IPS-15b (cell line): ENCODE data around the gene TBCK.

Source experiments
- H3K27me3 ChIP-seq: one replicate; pipeline ENCODE4 v1.6.1; 2013; ENCODE audit warnings: low read length; ENCODE audit not compliant: control insufficient read depth, insufficient read depth
- H3K36me3 ChIP-seq: one replicate; pipeline ENCODE4 v1.6.1; 2013; ENCODE audit warnings: low read length; ENCODE audit not compliant: control insufficient read depth, insufficient read depth
- H3K4me1 ChIP-seq: one replicate; pipeline ENCODE4 v1.6.1; 2013; ENCODE audit warnings: mild to moderate bottlenecking, low read length; ENCODE audit not compliant: control insufficient read depth, insufficient read depth
- H3K4me3 ChIP-seq: one replicate; pipeline ENCODE4 v1.5.1; 2013; ENCODE audit warnings: low read depth, low read length
- H3K9ac ChIP-seq: one replicate; pipeline ENCODE4 v1.6.1; 2013; ENCODE audit warnings: low read depth, mild to moderate bottlenecking, low read length
- H3K9me3 ChIP-seq: one replicate; pipeline ENCODE4 v1.6.1; 2013; ENCODE audit warnings: mild to moderate bottlenecking, low read length; ENCODE audit not compliant: control insufficient read depth, insufficient read depth

Gene TBCK

GRCh38 chr4:106277140-106277675 lies 38.8 kb downstream of the TBCK start:
- H3K9ac ChIP-seq: no peak overlapping the region
- H3K36me3 ChIP-seq: no peaks in the 10 kb centered on the region
- no peaks in the 10 kb centered on the region for H3K27me3 ChIP-seq
- H3K4me1 ChIP-seq: peaks cover 4% of the 10 kb centered on the region
- H3K9me3 ChIP-seq: no peaks in the 10 kb centered on the region
- H3K4me3 ChIP-seq: no peak overlapping the region

GRCh38 chr4:106273831-106274230 lies 42.2 kb downstream of the TBCK start:
- H3K4me1 ChIP-seq: peaks cover 4% of the 10 kb centered on the region
- H3K27me3 ChIP-seq: no peaks in the 10 kb centered on the region
- H3K4me3 ChIP-seq: no peak overlapping the region
- no peaks in the 10 kb centered on the region for H3K36me3 ChIP-seq
- no peak overlapping the region for H3K9ac ChIP-seq
- H3K9me3 ChIP-seq: no peaks in the 10 kb centered on the region

- no peak overlapping the region for H3K4me3 ChIP-seq
Measured at GRCh38 chr4:106270736-106271135, 45.3 kb downstream of the TBCK start.

GRCh38 chr4:106269711-106270110 lies 46.3 kb downstream of the TBCK start:
- H3K9me3 ChIP-seq: no peaks in the 10 kb centered on the region
- H3K9ac ChIP-seq: no peak overlapping the region
- no peak overlapping the region for H3K4me3 ChIP-seq
- H3K36me3 ChIP-seq: no peaks in the 10 kb centered on the region
- H3K4me1 ChIP-seq: peaks cover 4% of the 10 kb centered on the region
- H3K27me3 ChIP-seq: no peaks in the 10 kb centered on the region

More at GRCh38 chr4:106270736-106271135, 45.3 kb downstream of the TBCK start:
- Histone ChIP-seq H3K36me3 (no peaks in the 10 kb centered on the region), H3K27me3 (no peaks in the 10 kb centered on the region), H3K4me1 (peaks cover 4% of the 10 kb centered on the region), H3K9ac (no peak overlapping the region), H3K9me3 (no peaks in the 10 kb centered on the region)

- H3K27me3 ChIP-seq: no peaks in the 10 kb centered on the region
- no peaks in the 10 kb centered on the region for H3K9me3 ChIP-seq
- no peak overlapping the region for H3K4me3 ChIP-seq
- no peak overlapping the region for H3K9ac ChIP-seq
- no peaks in the 10 kb centered on the region for H3K4me1 ChIP-seq
- H3K36me3 ChIP-seq: no peaks in the 10 kb centered on the region
Measured at GRCh38 chr4:106268786-106269185, 47.2 kb downstream of the TBCK start.

GRCh38 chr4:106266201-106266600 lies 49.8 kb downstream of the TBCK start:
- Histone ChIP-seq H3K4me1 (no peaks in the 10 kb centered on the region), H3K9me3 (no peaks in the 10 kb centered on the region), H3K4me3 (no peak overlapping the region), H3K36me3 (no peaks in the 10 kb centered on the region), H3K27me3 (no peaks in the 10 kb centered on the region), H3K9ac (no peak overlapping the region)

GRCh38 chr4:106264331-106264728 lies 51.7 kb downstream of the TBCK start:
- no peaks in the 10 kb centered on the region for H3K9me3 ChIP-seq
- no peak overlapping the region for H3K4me3 ChIP-seq
- H3K9ac ChIP-seq: no peak overlapping the region
- no peaks in the 10 kb centered on the region for H3K4me1 ChIP-seq
- no peaks in the 10 kb centered on the region for H3K27me3 ChIP-seq
- no peaks in the 10 kb centered on the region for H3K36me3 ChIP-seq

GRCh38 chr4:106263594-106264330 lies 52.2 kb downstream of the TBCK start:
- Histone ChIP-seq H3K9ac (no peak overlapping the region), H3K27me3 (no peaks in the 10 kb centered on the region), H3K9me3 (no peaks in the 10 kb centered on the region), H3K4me3 (no peak overlapping the region), H3K4me1 (no peaks in the 10 kb centered on the region), H3K36me3 (no peaks in the 10 kb centered on the region)

GRCh38 chr4:106261980-106262379 lies 54.0 kb downstream of the TBCK start:
- Histone ChIP-seq H3K4me1 (peaks cover 8% of the 10 kb centered on the region), H3K36me3 (no peaks in the 10 kb centered on the region), H3K27me3 (no peaks in the 10 kb centered on the region), H3K4me3 (no peak overlapping the region), H3K9me3 (no peaks in the 10 kb centered on the region), H3K9ac (no peak overlapping the region)

- H3K27me3 ChIP-seq: no peaks in the 10 kb centered on the region
- H3K4me1 ChIP-seq: peaks cover 8% of the 10 kb centered on the region
- no peak overlapping the region for H3K9ac ChIP-seq
- no peak overlapping the region for H3K4me3 ChIP-seq
- no peaks in the 10 kb centered on the region for H3K36me3 ChIP-seq
- no peaks in the 10 kb centered on the region for H3K9me3 ChIP-seq
Measured at GRCh38 chr4:106258145-106259045, 57.6 kb downstream of the TBCK start.

GRCh38 chr4:106256190-106256589 lies 59.8 kb downstream of the TBCK start:
- H3K36me3 ChIP-seq: no peaks in the 10 kb centered on the region

More at GRCh38 chr4:106256190-106256589, 59.8 kb downstream of the TBCK start:
- Histone ChIP-seq H3K4me1 (peaks cover 8% of the 10 kb centered on the region), H3K9ac (no peak overlapping the region), H3K27me3 (no peaks in the 10 kb centered on the region), H3K4me3 (no peak overlapping the region), H3K9me3 (no peaks in the 10 kb centered on the region)
